IMR-90 (cell line): ENCODE results near the gene SUN5. TPM values are rescaled to one million over a fixed set of nuclear protein-coding genes. Genes with fewer than 3 reads are reported as not detected.

Experiments
- ATAC-seq: fragments of 200-7000 bp; cut with Tn5 transposase; 2 replicates; pipeline ENCODE4 v1.9.1; 2020; ENCODE audit warnings: low read depth, mild to moderate bottlenecking, moderate library complexity
- BruUV-seq: library from RNA; stranded (reverse); fragments of 400-500 nt; replicated peaks from 2 replicates; lab custom pipeline; 2021; lab: Mats Ljungman, UMichigan
- CTCF ChIA-PET: fragments of 300-600 bp; formaldehyde crosslinking; extraction: SDS; loops from one replicate; lab custom pipeline; 2021; ENCODE audit warnings: antibody characterized with exemption; lab: Yijun Ruan, JAX
- POLR2A ChIA-PET: fragments of 300-600 bp; sonication (Branson Sonifier 250); formaldehyde crosslinking; loops from one replicate; lab custom pipeline; 2022; ENCODE audit warnings: antibody characterized with exemption; ENCODE audit not compliant: unreplicated experiment; lab: Charles Lee
- DNase-seq: peaks from one replicate; pipeline ENCODE4 v3.0.0; 2013
- H2AFZ ChIP-seq: replicated peaks from 2 replicates; pipeline ENCODE3; 2013; ENCODE audit warnings: low read length, mild to moderate bottlenecking; ENCODE audit not compliant: poor library complexity
- H2AK5ac ChIP-seq: 2 replicates; pipeline ENCODE4 v1.6.1; 2013; ENCODE audit warnings: low read depth, low read length, inconsistent platforms
- H2AK9ac ChIP-seq: replicated peaks from 2 replicates; pipeline ENCODE3; 2013; ENCODE audit warnings: mild to moderate bottlenecking, low read depth, low read length, moderate library complexity; ENCODE audit not compliant: poor library complexity
- H2BK120ac ChIP-seq: 2 replicates; pipeline ENCODE4 v1.6.1; 2013; ENCODE audit warnings: low read depth, low read length, inconsistent platforms
- H2BK15ac ChIP-seq: 3 replicates; pipeline ENCODE4 v1.6.1; 2013; ENCODE audit warnings: low read depth, low read length, inconsistent platforms
- H2BK20ac ChIP-seq: 2 replicates; pipeline ENCODE4 v1.6.1; 2013; ENCODE audit warnings: low read depth, mild to moderate bottlenecking, inconsistent platforms, low read length, moderate library complexity
- H2BK5ac ChIP-seq: 2 replicates; pipeline ENCODE4 v1.6.1; 2013; ENCODE audit warnings: mild to moderate bottlenecking, low read depth, low read length, inconsistent platforms; ENCODE audit not compliant: poor library complexity, severe bottlenecking
- H3K14ac ChIP-seq: replicated peaks from 2 replicates; pipeline ENCODE4 v1.6.1; 2013; ENCODE audit warnings: low read depth, low read length, inconsistent platforms
- H3K18ac ChIP-seq: 2 replicates; pipeline ENCODE4 v1.6.1; 2013; ENCODE audit warnings: low read depth, low read length, control low read depth
- H3K23ac ChIP-seq: 2 replicates; pipeline ENCODE4 v1.6.1; 2013; ENCODE audit warnings: low read depth, low read length, inconsistent platforms
- H3K27ac ChIP-seq: 2 replicates; pipeline ENCODE4 v1.5.1; 2013; ENCODE audit warnings: mild to moderate bottlenecking, control low read depth, low read length; ENCODE audit not compliant: insufficient read depth
- H3K27me3 ChIP-seq: 2 replicates; pipeline ENCODE4 v1.6.1; 2013; ENCODE audit warnings: low read length; ENCODE audit not compliant: control insufficient read depth, insufficient read depth
- H3K36me3 ChIP-seq: 2 replicates; pipeline ENCODE4 v1.6.1; 2013; ENCODE audit warnings: low read length, mixed read lengths; ENCODE audit not compliant: control insufficient read depth, insufficient read depth
- H3K4ac ChIP-seq: 2 replicates; pipeline ENCODE4 v1.6.1; 2013; ENCODE audit warnings: low read depth, low read length, inconsistent platforms
- H3K4me1 ChIP-seq: 2 replicates; pipeline ENCODE4 v1.6.1; 2013; ENCODE audit warnings: low read length, mixed read lengths; ENCODE audit not compliant: control insufficient read depth, insufficient read depth
- H3K4me2 ChIP-seq: 2 replicates; pipeline ENCODE4 v1.6.1; 2013; ENCODE audit warnings: low read depth, mild to moderate bottlenecking, control low read depth, low read length, moderate library complexity
- H3K4me3 ChIP-seq: 2 replicates; pipeline ENCODE4 v1.5.1; 2013; ENCODE audit warnings: low read depth, mild to moderate bottlenecking, control low read depth, low read length, moderate library complexity; ENCODE audit not compliant: insufficient read depth
- H3K56ac ChIP-seq: 2 replicates; pipeline ENCODE4 v1.6.1; 2013; ENCODE audit warnings: low read length, inconsistent platforms; ENCODE audit not compliant: insufficient read depth; ENCODE audit errors: extremely low read depth
- H3K79me1 ChIP-seq, 2 experiments: 2 replicates each; pipeline ENCODE4 v1.6.1; 2013; ENCODE audit warnings: low read length in 2 of 2, inconsistent platforms in 1 of 2, low read depth in 1 of 2
- H3K9ac ChIP-seq: 2 replicates; pipeline ENCODE4 v1.6.1; 2013; ENCODE audit warnings: low read depth, low read length, control low read depth
- H3K9me1 ChIP-seq: 2 replicates; pipeline ENCODE4 v1.6.1; 2013; ENCODE audit warnings: low read length, inconsistent platforms; ENCODE audit not compliant: insufficient read depth
- H3K9me3 ChIP-seq: 2 replicates; pipeline ENCODE4 v1.6.1; 2013; ENCODE audit warnings: low read length; ENCODE audit not compliant: control insufficient read depth, insufficient read depth
- H4K20me1 ChIP-seq: 2 replicates; pipeline ENCODE4 v1.6.1; 2013; ENCODE audit warnings: low read length, inconsistent platforms; ENCODE audit not compliant: insufficient read depth
- H4K5ac ChIP-seq: 2 replicates; pipeline ENCODE4 v1.6.1; 2013; ENCODE audit warnings: mild to moderate bottlenecking, low read depth, low read length, control low read depth
- H4K8ac ChIP-seq, 2 experiments: 2 replicates each; pipeline ENCODE4 v1.6.1; 2013; ENCODE audit warnings: low read depth in 2 of 2, low read length in 2 of 2, control low read depth in 1 of 2, inconsistent platforms in 1 of 2
- H4K91ac ChIP-seq: 2 replicates; pipeline ENCODE4 v1.6.1; 2013; ENCODE audit warnings: low read depth, low read length, inconsistent platforms; ENCODE audit not compliant: insufficient read depth
- CHD1 ChIP-seq: IDR thresholded peaks from 2 replicates; pipeline ENCODE4 v1.6.1; 2012; ENCODE audit warnings: low read depth, low read length, improper control_type of control experiment
- ELK1 ChIP-seq: fragments of 150-350 bp; IDR thresholded peaks from 2 replicates; pipeline ENCODE4 v1.6.1; 2016; ENCODE audit warnings: low read depth, mild to moderate bottlenecking, low read length, moderate library complexity, borderline replicate concordance
- MXI1 ChIP-seq: IDR thresholded peaks from 2 replicates; pipeline ENCODE4 v1.6.1; 2012; ENCODE audit warnings: low read depth, mild to moderate bottlenecking, low read length, moderate library complexity, borderline replicate concordance
- NFE2L2 ChIP-seq: fragments of 150-350 bp; IDR thresholded peaks from 2 replicates; pipeline ENCODE4 v1.6.1; 2016; ENCODE audit warnings: low read depth, mild to moderate bottlenecking, low read length
- POLR2A ChIP-seq: IDR thresholded peaks from 2 replicates; pipeline ENCODE4 v1.6.1; 2012; ENCODE audit warnings: mild to moderate bottlenecking, low read depth, low read length
- RCOR1 ChIP-seq: IDR thresholded peaks from 2 replicates; pipeline ENCODE4 v1.6.1; 2012; ENCODE audit warnings: mild to moderate bottlenecking, low read length, improper control_type of control experiment; ENCODE audit not compliant: insufficient replicate concordance
- RFX5 ChIP-seq: IDR thresholded peaks from 2 replicates; pipeline ENCODE4 v1.8.0; 2012; ENCODE audit warnings: low read depth, mild to moderate bottlenecking, low read length, moderate library complexity
- SMC3 ChIP-seq: fragments of 150-350 bp; IDR thresholded peaks from 2 replicates; pipeline ENCODE4 v1.6.1; 2016; ENCODE audit warnings: low read depth, mild to moderate bottlenecking, antibody characterized with exemption, low read length, moderate library complexity
- WGBS, 2 experiments: methylation state at CpG; one replicate each; pipeline versions ENCODE4 v1.1.5 to v1.1.7; 2013; ENCODE audit warnings: missing lambda C conversion rate in 2 of 2; ENCODE audit not compliant: insufficient read length in 1 of 2; ENCODE audit errors: extremely low coverage in 2 of 2; 5-methylcytosine and 5-hydroxymethylcytosine counted together
- dilution Hi-C: fragments of 300-500 bp; cut with HindIII; formaldehyde crosslinking; loops from one replicate; pipeline ENCODE4 v1.14.3; 2018; ENCODE audit warnings: low sequenced_read_pairs; ENCODE audit not compliant: unreplicated experiment
- in situ Hi-C: fragments of 300-500 bp; cut with MboI; formaldehyde crosslinking; loops from 3 replicates; pipeline ENCODE4 v1.14.3; 2019; ENCODE audit warnings: low sequenced_read_pairs, inconsistent platforms, mixed read lengths
- intact Hi-C: fragments of 100-400 bp; cut with micrococcal nuclease; formaldehyde crosslinking; loops from 2 replicates; pipeline ENCODE4 v1.10.0; 2022
- polyA plus RNA-seq, 3 experiments: library from polyadenylated mRNA; depleted of rRNA; stranded (reverse); fragments of >200 nt; gene quantifications; 2 replicates each; pipeline ENCODE4 v1.2.3, GENCODE V29; 2012; ENCODE audit warnings: low replicate concordance in 1 of 3
- total RNA-seq: library from RNA; depleted of rRNA; stranded (reverse); fragments of >200 nt; gene quantifications from 2 replicates; pipeline ENCODE4 v1.2.3, GENCODE V29; 2012

Gene SUN5
- total and polyA plus RNA-seq, 2 of the 4 experiments (the other 2 are of a cell fraction): not detected

- Histone ChIP-seq H3K27ac (no peak overlapping the region), H3K79me1 (no peaks in the 10 kb centered on the region), H3K4me2 (no peak overlapping the region), H3K27me3 (peaks cover 15% of the 10 kb centered on the region), H2AK5ac (no peak overlapping the region), H4K91ac (no peak overlapping the region), H3K4ac (no peak overlapping the region), H2BK20ac (no peak overlapping the region), H2AK9ac (no peak overlapping the region), H3K14ac (no peak overlapping the region), H2BK15ac (no peak overlapping the region), H3K4me1 (no peaks in the 10 kb centered on the region), H2BK5ac (no peak overlapping the region), H3K18ac (no peak overlapping the region), H3K9me1 (no peaks in the 10 kb centered on the region), H3K23ac (no peak overlapping the region), H4K8ac (no peak overlapping the region), H4K5ac (no peak overlapping the region), H3K9me3 (no peaks in the 10 kb centered on the region), H3K4me3 (no peak overlapping the region), H4K20me1 (no peaks in the 10 kb centered on the region), H3K9ac (no peak overlapping the region), H3K56ac (no peak overlapping the region), H2AFZ (no peak overlapping the region), H3K36me3 (no peaks in the 10 kb centered on the region), H2BK120ac (no peak overlapping the region)
- no TSS peak for BruUV-seq
- DNase-seq: no peak
- 59% methylated on average over 4 of the region's 6 CpGs; no CpG with 5 or more reads in 1 of the 2 experiments for WGBS, 2 experiments
- no peak for ATAC-seq
- dilution Hi-C loops (no loop called here), in situ Hi-C loops (no loop called here), intact Hi-C loops (no loop called here)
- POLR2A ChIA-PET: no interaction called here
- TF ChIP-seq RFX5 (no peak), ELK1 (no peak), POLR2A (no peak), SMC3 (no peak), MXI1 (no peak), NFE2L2 (no peak), RCOR1 (no peak), CHD1 (no peak)
- CTCF ChIA-PET: no interaction called here
Observed at GRCh38 chr20:32964575-32964974, 39.7 kb downstream of the SUN5 start.
